Endothelial cell of umbilical vein (primary cell): ENCODE results near the gene AGRP. TPM values are rescaled to one million over a fixed set of nuclear protein-coding genes. Genes with fewer than 3 reads are reported as not detected.

Experiments
- BruUV-seq: library from RNA; stranded (reverse); fragments of 400-500 nt; replicated peaks from 2 replicates; lab custom pipeline; 2021; lab: Mats Ljungman, UMichigan
- CTCF ChIA-PET: fragments of 300-600, 350-600 bp; sonication (Branson Sonifier 250); formaldehyde crosslinking; loops from one replicate; lab custom pipeline; 2021; ENCODE audit warnings: antibody characterized with exemption, inconsistent platforms; lab: Charles Lee
- POLR2A ChIA-PET: fragments of 300-600, 350-600 bp; sonication (Branson Sonifier 250); formaldehyde crosslinking; loops from one replicate; lab custom pipeline; 2021; ENCODE audit warnings: antibody characterized with exemption, inconsistent platforms; lab: Charles Lee
- DNase-seq: peaks from one replicate; pipeline ENCODE4 v3.0.0-alpha.2; 2011; ENCODE audit warnings: low read depth, low spot score
- FAIRE-seq: peaks from 2 replicates; lab custom pipeline; 2011; peaks lifted over from hg19 to GRCh38; lab: Jason Lieb, UNC
- H2AFZ ChIP-seq: 2 replicates; pipeline ENCODE4 v1.6.0; 2012; ENCODE audit warnings: low read depth, low read length, control low read depth, inconsistent platforms
- H3K27ac ChIP-seq: 2 replicates; pipeline ENCODE4 v1.5.1; 2011; ENCODE audit warnings: low read depth, mild to moderate bottlenecking, control low read depth, low read length, moderate library complexity; ENCODE audit not compliant: insufficient read depth
- H3K27me3 ChIP-seq, 2 experiments: 2 replicates each; pipeline versions ENCODE4 v1.6.0 to v1.6.1; 2011; ENCODE audit warnings: low read length in 2 of 2, mixed read lengths in 1 of 2; ENCODE audit not compliant: control insufficient read depth in 2 of 2, insufficient read depth in 2 of 2
- H3K36me3 ChIP-seq, 2 experiments: 2 replicates in 1 of 2; 3 replicates in 1 of 2; pipeline ENCODE4 v1.5.1; 2011; ENCODE audit warnings: low read length in 2 of 2, mild to moderate bottlenecking in 1 of 2, moderate library complexity in 1 of 2; ENCODE audit not compliant: control insufficient read depth in 2 of 2, insufficient read depth in 2 of 2; ENCODE audit errors: extremely low read depth in 1 of 2
- H3K4me1 ChIP-seq: 3 replicates; pipeline ENCODE4 v1.5.1; 2011; ENCODE audit warnings: mild to moderate bottlenecking, low read length; ENCODE audit not compliant: control insufficient read depth, insufficient read depth; ENCODE audit errors: extremely low read depth
- H3K4me2 ChIP-seq: 2 replicates; pipeline ENCODE4 v1.6.1; 2011; ENCODE audit warnings: low read length, control low read depth, mixed read lengths; ENCODE audit not compliant: insufficient read depth
- H3K4me3 ChIP-seq, 3 experiments: fragments of 200-600 bp in 1 of 3; sonication (generic), shearing (Covaris generic) in 1 of 3; replicated peaks in 1 of 3; 2 replicates each; pipeline ENCODE4 v1.5.1; 2011 to 2016; ENCODE audit warnings: control low read depth in 3 of 3, low read length in 3 of 3, mild to moderate bottlenecking in 2 of 3, inconsistent platforms in 1 of 3, low read depth in 1 of 3, moderate library complexity in 1 of 3; ENCODE audit not compliant: insufficient read depth in 1 of 3
- H3K79me2 ChIP-seq: 2 replicates; pipeline ENCODE4 v1.6.0; 2012; ENCODE audit warnings: low read length, inconsistent platforms; ENCODE audit not compliant: control insufficient read depth, insufficient read depth
- H3K9ac ChIP-seq: replicated peaks from 2 replicates; pipeline ENCODE3; 2011; ENCODE audit warnings: low read length, control low read depth; ENCODE audit not compliant: insufficient read depth; ENCODE audit errors: extremely low read depth
- H3K9me1 ChIP-seq: replicated peaks from 3 replicates; pipeline ENCODE4 v1.6.0; 2011; ENCODE audit warnings: mild to moderate bottlenecking, low read length; ENCODE audit not compliant: control insufficient read depth, insufficient read depth; ENCODE audit errors: extremely low read depth
- H3K9me3 ChIP-seq: replicated peaks from 2 replicates; pipeline ENCODE4 v1.5.1; 2012; ENCODE audit warnings: low read length, inconsistent platforms; ENCODE audit not compliant: control insufficient read depth, insufficient read depth
- H4K20me1 ChIP-seq: replicated peaks from 2 replicates; pipeline ENCODE3; 2011; ENCODE audit warnings: mild to moderate bottlenecking, low read length; ENCODE audit not compliant: control insufficient read depth, insufficient read depth; ENCODE audit errors: extremely low read depth
- FOS ChIP-seq: IDR thresholded peaks from 2 replicates; pipeline ENCODE4 v1.6.1; 2011; ENCODE audit warnings: mild to moderate bottlenecking, low read length, moderate library complexity, borderline replicate concordance; ENCODE audit not compliant: insufficient read depth
- POLR2A ChIP-seq: IDR thresholded peaks from 2 replicates; pipeline ENCODE4 v1.6.1; 2012; ENCODE audit warnings: low read depth, mild to moderate bottlenecking, control low read depth, low read length
- POLR2AphosphoS5 ChIP-seq: IDR thresholded peaks from 2 replicates; pipeline ENCODE4 v1.6.1; 2012; ENCODE audit warnings: low read depth, mild to moderate bottlenecking, control low read depth, low read length, moderate library complexity; ENCODE audit not compliant: insufficient read depth
- dilution Hi-C: fragments of 300-500 bp; cut with MboI; formaldehyde crosslinking; loops from one replicate; pipeline ENCODE4 v1.15.0; 2019; ENCODE audit warnings: low sequenced_read_pairs; ENCODE audit not compliant: extremely low pct_ligation_motif_present
- intact Hi-C: fragments of 100-400 bp; cut with micrococcal nuclease; formaldehyde crosslinking; loops from one replicate; pipeline ENCODE4 v1.10.0; 2022
- polyA plus RNA-seq, 4 experiments: library from polyadenylated mRNA; depleted of rRNA in 3 of 4; stranded (reverse) in 3 of 4; unstranded in 1 of 4; fragments of >200 nt; gene quantifications; 2 replicates each; pipeline versions ENCODE4 v1.2.1 to v1.2.3, GENCODE V29; 2011 to 2012; ENCODE audit warnings: missing spikeins in 1 of 4
- total RNA-seq: library from RNA; stranded (reverse); gene quantifications from 2 replicates; pipeline ENCODE4 v1.2.3, GENCODE V29; 2021
- TF ChIP-seq, protein P1 (sequence below), 2 donors: IDR thresholded peaks; 1 replicate in 1 of 2; 2 replicates in 1 of 2; pipeline ENCODE4 v1.5.1; 2011; ENCODE audit warnings: low read length in 2 of 2, mild to moderate bottlenecking in 2 of 2, moderate library complexity in 2 of 2, control low read depth in 1 of 2, inconsistent platforms in 1 of 2, low read depth in 1 of 2; ENCODE audit not compliant: insufficient read depth in 1 of 2; ENCODE audit errors: extremely low read depth in 1 of 2

The AGRP gene
- total and polyA plus RNA-seq, 2 donors (not counting 3 experiments of a cell fraction or from before 2014, with no cell fraction given), result not detected

- H2AFZ ChIP-seq, result no peak overlapping the region
- BruUV-seq, result TSS peak; percentile 26
Measured at GRCh38 chr16:67528870-67529581, 45.7 kb upstream of the AGRP start.

More at GRCh38 chr16:67528870-67529581, 45.7 kb upstream of the AGRP start:
- no peaks in the 10 kb centered on the region for H4K20me1 ChIP-seq
- H3K27me3 ChIP-seq, result no peaks in the 10 kb centered on the region
- peak; percentile 47 for DNase-seq
- H3K79me2 ChIP-seq, result peaks cover 40% of the 10 kb centered on the region
- dilution Hi-C loops (no loop called here), intact Hi-C loops (loop anchor here (1.0 to 10.0 kb wide), 3 partner anchors 8 to 396 kb away; partner anchors contain the start of genes RANBP10 and TSNAXIP1)
- H3K9me1 ChIP-seq, result no peaks in the 10 kb centered on the region
- no peaks in the 10 kb centered on the region for H3K9me3 ChIP-seq
- peak; percentile 73 for TF ChIP-seq POLR2A
- TF ChIP-seq, protein P1, sequence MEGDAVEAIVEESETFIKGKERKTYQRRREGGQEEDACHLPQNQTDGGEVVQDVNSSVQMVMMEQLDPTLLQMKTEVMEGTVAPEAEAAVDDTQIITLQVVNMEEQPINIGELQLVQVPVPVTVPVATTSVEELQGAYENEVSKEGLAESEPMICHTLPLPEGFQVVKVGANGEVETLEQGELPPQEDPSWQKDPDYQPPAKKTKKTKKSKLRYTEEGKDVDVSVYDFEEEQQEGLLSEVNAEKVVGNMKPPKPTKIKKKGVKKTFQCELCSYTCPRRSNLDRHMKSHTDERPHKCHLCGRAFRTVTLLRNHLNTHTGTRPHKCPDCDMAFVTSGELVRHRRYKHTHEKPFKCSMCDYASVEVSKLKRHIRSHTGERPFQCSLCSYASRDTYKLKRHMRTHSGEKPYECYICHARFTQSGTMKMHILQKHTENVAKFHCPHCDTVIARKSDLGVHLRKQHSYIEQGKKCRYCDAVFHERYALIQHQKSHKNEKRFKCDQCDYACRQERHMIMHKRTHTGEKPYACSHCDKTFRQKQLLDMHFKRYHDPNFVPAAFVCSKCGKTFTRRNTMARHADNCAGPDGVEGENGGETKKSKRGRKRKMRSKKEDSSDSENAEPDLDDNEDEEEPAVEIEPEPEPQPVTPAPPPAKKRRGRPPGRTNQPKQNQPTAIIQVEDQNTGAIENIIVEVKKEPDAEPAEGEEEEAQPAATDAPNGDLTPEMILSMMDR (IDR thresholded peaks at IDR 0.05; ENCODE audit: extremely low read depth in 1 of 2, insufficient read depth in 1 of 2, low read depth in 1 of 2, low read length in 2 of 2), result no peak
- no peak for TF ChIP-seq FOS
- peak; percentile 68 for TF ChIP-seq POLR2AphosphoS5
- peaks cover 15% of the 10 kb centered on the region for H3K4me1 ChIP-seq
- H3K27ac ChIP-seq, result peak overlapping the region; percentile 76
- FAIRE-seq, result peak; percentile 63
- peak overlapping the region; percentile 96 for H3K4me2 ChIP-seq
- H3K36me3 ChIP-seq, result no peaks in the 10 kb centered on the region
- H3K4me3 ChIP-seq, result peak overlapping the region; percentile 55 to 85 (median 77)
- CTCF ChIA-PET, result interaction anchor here (0.8 to 3.0 kb wide), 11 partner anchors 7 to 305 kb away, joined by 3 to 35 read pairs (median 5); partner anchors contain the start of genes ATP6V0D1 and CARMIL2
- POLR2A ChIA-PET, result interaction anchor here (1.2 kb wide), 1 partner anchor 9 kb away, joined by 6 read pairs; no protein-coding TSS in a partner anchor
- H3K9ac ChIP-seq, result peak overlapping the region; percentile 85
